CD4-positive, CD25-positive, alpha-beta regulatory T cell (primary cell): Measurements from ENCODE around the gene TMEM132A. TPM values are rescaled to one million over a fixed set of nuclear protein-coding genes. Genes with fewer than 3 reads are reported as not detected.

ENCODE experiments used
- ATAC-seq, 2 donors: fragments of 150-1000 bp; cut with Tn5 transposase; one replicate each; pipeline ENCODE4 v1.10.0; 2021; ENCODE audit warnings: low read depth in 2 of 2, moderate number of reproducible peaks in 2 of 2, moderate library complexity in 1 of 2
- DNase-seq, 3 donors: peaks; one replicate each; pipeline versions ENCODE4 v3.0.0 to v3.0.0-alpha.2; 2012 to 2022; ENCODE audit warnings: mixed read lengths in 1 of 3
- H3K27ac ChIP-seq: one replicate; pipeline ENCODE4 v1.7.0; 2013; ENCODE audit warnings: mild to moderate bottlenecking, low read length; ENCODE audit not compliant: insufficient read depth, poor library complexity, severe bottlenecking
- H3K27me3 ChIP-seq: one replicate; pipeline ENCODE4 v1.7.0; 2013; ENCODE audit warnings: low read length; ENCODE audit not compliant: control insufficient read depth, insufficient read depth
- H3K36me3 ChIP-seq: one replicate; pipeline ENCODE4 v1.7.0; 2013; ENCODE audit warnings: mild to moderate bottlenecking, low read length, moderate library complexity; ENCODE audit not compliant: control insufficient read depth, insufficient read depth
- H3K4me1 ChIP-seq: 2 replicates; pipeline ENCODE4 v1.7.0; 2013; ENCODE audit warnings: mild to moderate bottlenecking, low read length; ENCODE audit not compliant: insufficient read depth, control insufficient read depth, poor library complexity, severe bottlenecking
- H3K4me3 ChIP-seq: one replicate; pipeline ENCODE4 v1.7.0; 2013; ENCODE audit warnings: low read depth, mild to moderate bottlenecking, low read length, moderate library complexity
- H3K9me3 ChIP-seq, 2 experiments: 1 replicate in 1 of 2; 2 replicates in 1 of 2; pipeline ENCODE4 v1.7.0; 2013; ENCODE audit warnings: low read length in 2 of 2, mild to moderate bottlenecking in 1 of 2, moderate library complexity in 1 of 2; ENCODE audit not compliant: control insufficient read depth in 2 of 2
- H3K27ac Mint-ChIP-seq, 3 donors: one replicate each; pipeline ENCODE4 v1.8.0; 2020 to 2022; ENCODE audit warnings: mild to moderate bottlenecking in 3 of 3, mixed read lengths in 3 of 3, moderate library complexity in 2 of 3
- H3K27me3 Mint-ChIP-seq: one replicate; pipeline ENCODE4 v1.8.0; 2022; ENCODE audit warnings: mild to moderate bottlenecking, mixed read lengths
- H3K36me3 Mint-ChIP-seq: one replicate; pipeline ENCODE4 v1.8.0; 2020; ENCODE audit warnings: mixed read lengths
- H3K4me1 Mint-ChIP-seq, 4 donors: one replicate each; pipeline ENCODE4 v1.8.0; 2020 to 2022; ENCODE audit warnings: mixed read lengths in 4 of 4, mild to moderate bottlenecking in 1 of 4
- H3K4me3 Mint-ChIP-seq, 4 donors: one replicate each; pipeline ENCODE4 v1.8.0; 2020 to 2022; ENCODE audit warnings: mild to moderate bottlenecking in 4 of 4, mixed read lengths in 4 of 4, moderate library complexity in 3 of 4
- H3K9me3 Mint-ChIP-seq, 7 donors: one replicate each; pipeline ENCODE4 v1.8.0; 2020 to 2022; ENCODE audit warnings: mixed read lengths in 7 of 7, mild to moderate bottlenecking in 3 of 7, moderate library complexity in 2 of 7
- polyA plus RNA-seq, 4 donors: library from polyadenylated mRNA; unstranded; fragments of 300-500 nt; fragmentation: Illumina TruSeq; gene quantifications; one replicate each; pipeline ENCODE4 v1.2.3, GENCODE V29; 2021
- total RNA-seq: library from RNA; stranded (reverse); gene quantifications from one replicate; pipeline ENCODE4 v1.2.3, GENCODE V29; 2022

The TMEM132A gene
- total and polyA plus RNA-seq, 5 donors from 2014 or later, result not detected

GRCh38 chr11:60985501-60985900 lies 61.2 kb downstream of the TMEM132A start:
- Mint-ChIP-seq H3K4me1 (peaks cover 25 to 97% (median 66%) of the 10 kb centered on the region in 4 donors), H3K27me3 (no peaks in the 10 kb centered on the region), H3K36me3 (peaks cover 30% of the 10 kb centered on the region), H3K27ac (peak overlapping the region; percentile 96 to 99 (median 99)), H3K4me3 (peak overlapping the region; percentile 69 to 84 (median 78)), H3K9me3 (peaks cover 0 to 1% (median 0%) of the 10 kb centered on the region in 7 donors)
- Histone ChIP-seq H3K9me3 (no peaks in the 10 kb centered on the region), H3K4me3 (peak overlapping the region; percentile 80), H3K4me1 (peaks cover 92% of the 10 kb centered on the region), H3K27me3 (no peaks in the 10 kb centered on the region), H3K27ac (peak overlapping the region; percentile 89), H3K36me3 (peaks cover 31% of the 10 kb centered on the region)
- DNase-seq (no peak), ATAC-seq (no peak)

GRCh38 chr11:60985991-60986915 lies 62.0 kb downstream of the TMEM132A start:
- DNase-seq (peak; percentile 82 to 94 (median 92)), ATAC-seq (peak; percentile 95 to 96)
- peak overlapping the region; percentile 89 for H3K27ac ChIP-seq
- H3K27me3 ChIP-seq, result no peaks in the 10 kb centered on the region
- H3K4me1 ChIP-seq, result peaks cover 85% of the 10 kb centered on the region
- H3K36me3 ChIP-seq, result peaks cover 26% of the 10 kb centered on the region
- Mint-ChIP-seq H3K36me3 (peaks cover 34% of the 10 kb centered on the region), H3K27me3 (no peaks in the 10 kb centered on the region), H3K4me3 (peak overlapping the region; percentile 69 to 84 (median 78)), H3K4me1 (peaks cover 25 to 97% (median 65%) of the 10 kb centered on the region in 4 donors), H3K9me3 (peaks cover 0 to 1% (median 0%) of the 10 kb centered on the region in 7 donors), H3K27ac (peak overlapping the region; percentile 96 to 99 (median 99))
- peak overlapping the region; percentile 80 for H3K4me3 ChIP-seq
- H3K9me3 ChIP-seq, result no peaks in the 10 kb centered on the region

Other genes with a start within 250 kb of the TMEM132A start
- not detected for gene MS4A8, start 224.8 kb upstream of the TMEM132A start, total RNA-seq
- gene MS4A8, start 224.8 kb upstream of the TMEM132A start, polyA plus RNA-seq, result not detected
- gene MS4A18, start 199.7 kb upstream of the TMEM132A start, total RNA-seq, result not detected
- not detected for gene MS4A18, start 199.7 kb upstream of the TMEM132A start, polyA plus RNA-seq
- gene MS4A15, start 167.6 kb upstream of the TMEM132A start, total RNA-seq, result not detected
- gene MS4A15, start 167.6 kb upstream of the TMEM132A start, polyA plus RNA-seq, result not detected
- not detected for gene MS4A10, start 139.1 kb upstream of the TMEM132A start, total RNA-seq
- not detected for gene MS4A10, start 139.1 kb upstream of the TMEM132A start, polyA plus RNA-seq
- 12.2 TPM for gene CCDC86, start 82.3 kb upstream of the TMEM132A start, total RNA-seq
- gene CCDC86, start 82.3 kb upstream of the TMEM132A start, polyA plus RNA-seq, result 10 to 100 TPM in 1 of 4 donors, 1 to 10 TPM in 3; 7.0 to 12.8 (median 8.4) TPM
- gene PTGDR2, start 68.5 kb upstream of the TMEM132A start, total RNA-seq, result 2.3 TPM
- 1 to 10 TPM in 3 of 4 donors, under 1 TPM in 1; 0.81 to 1.4 (median 1.1) TPM for gene PTGDR2, start 68.5 kb upstream of the TMEM132A start, polyA plus RNA-seq
- gene ZP1, start 56.9 kb upstream of the TMEM132A start, total RNA-seq, result not detected
- gene ZP1, start 56.9 kb upstream of the TMEM132A start, polyA plus RNA-seq, result not detected
- gene PRPF19, start 17.9 kb upstream of the TMEM132A start, total RNA-seq, result 67.6 TPM
- gene PRPF19, start 17.9 kb upstream of the TMEM132A start, polyA plus RNA-seq, result 10 to 100 TPM; 13.6 to 17.4 (median 13.9) TPM
- gene TMEM109, start 10.3 kb upstream of the TMEM132A start, total RNA-seq, result 49.9 TPM
- 100 to 1,000 TPM; 188 to 215 (median 198) TPM for gene TMEM109, start 10.3 kb upstream of the TMEM132A start, polyA plus RNA-seq
- 1.0 TPM for gene SLC15A3, start 27.7 kb downstream of the TMEM132A start, total RNA-seq
- under 1 TPM in 1 of 4 donors, not detected in 3; 0.43 TPM for gene SLC15A3, start 27.7 kb downstream of the TMEM132A start, polyA plus RNA-seq
- 398 TPM for gene CD6, start 47.2 kb downstream of the TMEM132A start, total RNA-seq
- 100 to 1,000 TPM; 108 to 188 (median 130) TPM for gene CD6, start 47.2 kb downstream of the TMEM132A start, polyA plus RNA-seq
- 390 TPM for gene CD5, start 178.0 kb downstream of the TMEM132A start, total RNA-seq
- gene CD5, start 178.0 kb downstream of the TMEM132A start, polyA plus RNA-seq, result 100 to 1,000 TPM; 150 to 253 (median 213) TPM
- gene VPS37C, start 237.0 kb downstream of the TMEM132A start, total RNA-seq, result 2.8 TPM
- under 1 TPM; 0.30 to 0.68 (median 0.60) TPM for gene VPS37C, start 237.0 kb downstream of the TMEM132A start, polyA plus RNA-seq